ENCODE measurements around the gene CCER1.

DNA sequence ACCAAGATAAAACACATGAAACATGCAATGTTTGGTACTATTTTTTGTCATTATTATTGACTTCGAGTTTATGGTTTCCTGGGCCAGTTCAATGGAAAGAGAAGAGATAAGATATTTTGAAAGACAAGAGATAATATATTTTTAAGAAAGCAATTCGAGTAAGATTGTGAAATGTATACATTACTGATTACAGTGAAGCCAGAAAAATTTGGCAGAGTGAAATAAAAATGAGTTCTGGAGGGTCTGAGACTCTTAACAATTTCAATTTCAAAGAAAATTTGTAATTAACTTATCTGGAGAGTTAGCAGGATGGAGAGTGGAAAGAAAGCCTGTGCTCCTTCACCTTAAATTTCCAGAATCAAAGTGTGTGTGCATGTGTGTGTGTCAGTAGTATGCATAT, 17.3 kb downstream of the CCER1 start:
- TF ChIP-seq POLR2A (IDR thresholded peaks at IDR 0.05) (no peak), EP300 (IDR thresholded peaks at IDR 0.05) (no peak)
- TF ChIP-seq, protein P1, sequence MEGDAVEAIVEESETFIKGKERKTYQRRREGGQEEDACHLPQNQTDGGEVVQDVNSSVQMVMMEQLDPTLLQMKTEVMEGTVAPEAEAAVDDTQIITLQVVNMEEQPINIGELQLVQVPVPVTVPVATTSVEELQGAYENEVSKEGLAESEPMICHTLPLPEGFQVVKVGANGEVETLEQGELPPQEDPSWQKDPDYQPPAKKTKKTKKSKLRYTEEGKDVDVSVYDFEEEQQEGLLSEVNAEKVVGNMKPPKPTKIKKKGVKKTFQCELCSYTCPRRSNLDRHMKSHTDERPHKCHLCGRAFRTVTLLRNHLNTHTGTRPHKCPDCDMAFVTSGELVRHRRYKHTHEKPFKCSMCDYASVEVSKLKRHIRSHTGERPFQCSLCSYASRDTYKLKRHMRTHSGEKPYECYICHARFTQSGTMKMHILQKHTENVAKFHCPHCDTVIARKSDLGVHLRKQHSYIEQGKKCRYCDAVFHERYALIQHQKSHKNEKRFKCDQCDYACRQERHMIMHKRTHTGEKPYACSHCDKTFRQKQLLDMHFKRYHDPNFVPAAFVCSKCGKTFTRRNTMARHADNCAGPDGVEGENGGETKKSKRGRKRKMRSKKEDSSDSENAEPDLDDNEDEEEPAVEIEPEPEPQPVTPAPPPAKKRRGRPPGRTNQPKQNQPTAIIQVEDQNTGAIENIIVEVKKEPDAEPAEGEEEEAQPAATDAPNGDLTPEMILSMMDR (IDR thresholded peaks at IDR 0.05) = no peak
